ENCODE data around the gene CCL24.

Gene CCL24

DNA sequence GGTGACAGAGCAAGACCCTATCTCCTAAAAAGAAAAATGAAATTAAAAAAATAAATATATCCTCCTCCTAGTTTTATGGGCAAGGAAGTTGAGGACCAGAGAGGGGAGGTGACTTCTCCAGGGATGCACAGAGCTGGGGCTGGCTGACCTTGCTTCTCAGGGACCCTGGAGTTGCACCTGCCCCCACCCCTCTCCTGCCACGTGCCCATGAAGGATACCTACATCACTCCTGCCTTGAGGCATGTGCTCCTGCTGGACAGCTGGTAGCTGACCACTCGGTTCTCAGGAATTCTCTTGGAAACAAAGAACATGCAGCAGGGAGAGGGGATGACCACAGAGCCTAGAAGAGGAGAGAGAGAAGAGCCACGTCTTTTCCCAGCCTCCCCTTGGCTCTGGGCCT is 522 bp downstream of the CCL24 start:
- TF ChIP-seq TCF12 (IDR thresholded peaks at IDR 0.05; ENCODE audit: low read depth) (no peak), EP300 (IDR thresholded peaks at IDR 0.05; ENCODE audit: borderline replicate concordance) (no peak), MAX (IDR thresholded peaks at IDR 0.05) (no peak), TAF1 (IDR thresholded peaks at IDR 0.05; ENCODE audit: low read depth) (no peak), FOXM1 (IDR thresholded peaks at IDR 0.05; ENCODE audit: borderline replicate concordance, low read depth) (no peak), TEAD4 (IDR thresholded peaks at IDR 0.05) (no peak), REST (IDR thresholded peaks at IDR 0.05; ENCODE audit: low read depth) (no peak), EGR1 (IDR thresholded peaks at IDR 0.05) (no peak), YY1 (IDR thresholded peaks at IDR 0.05; ENCODE audit: low read depth) (no peak)

GRCh38 chr7:75811894-75812678 is 1.5 kb downstream of the CCL24 start:
- no peak for TF ChIP-seq FOXM1 (IDR thresholded peaks at IDR 0.05; ENCODE audit: borderline replicate concordance, low read depth)
- TF ChIP-seq TAF1 (IDR thresholded peaks at IDR 0.05; ENCODE audit: low read depth) = no peak

DNA sequence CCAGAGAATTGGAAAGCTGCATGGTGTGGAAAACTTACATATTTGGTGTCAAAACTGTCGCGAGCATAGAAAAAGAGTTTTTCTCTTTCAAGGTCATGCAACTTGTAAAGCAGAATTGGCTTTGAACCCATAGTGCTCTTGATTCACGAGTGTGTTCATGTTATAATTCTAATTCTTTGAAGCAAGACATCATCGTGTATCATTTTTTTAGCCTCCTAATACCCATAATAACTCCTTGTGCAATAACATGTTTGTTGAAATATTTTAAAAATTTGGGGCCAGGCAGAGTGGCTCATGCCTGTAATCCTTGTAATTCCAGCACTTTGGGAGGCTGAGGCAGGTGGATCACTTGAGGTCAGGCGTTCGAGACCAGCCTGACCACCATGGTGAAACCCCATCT is 4.2 kb downstream of the CCL24 start:
- no peak for TF ChIP-seq ZBTB7A (IDR thresholded peaks at IDR 0.05; ENCODE audit: low read depth)

DNA sequence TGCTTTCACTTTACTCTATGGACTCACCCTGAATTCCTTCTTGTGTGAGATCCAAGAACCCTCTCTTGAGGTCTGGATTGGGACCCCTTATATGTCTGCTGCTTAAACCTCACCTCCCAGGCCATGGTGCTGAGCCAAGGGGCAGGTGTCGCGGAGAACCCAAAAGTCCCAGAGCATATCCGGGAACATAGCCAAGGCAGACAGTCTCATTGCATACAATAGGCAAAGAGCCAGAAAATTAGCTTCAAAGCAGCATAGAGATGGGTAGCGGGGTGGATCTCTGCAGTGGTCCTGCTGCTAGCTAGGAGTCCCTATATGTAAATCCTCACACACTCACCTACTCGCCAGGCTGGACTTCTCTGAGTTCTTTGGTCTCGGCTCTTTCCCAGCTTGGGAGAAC is 5.5 kb downstream of the CCL24 start:
- TF ChIP-seq NFIC (IDR thresholded peaks at IDR 0.05) (peak; percentile 19; the same call in 1 of the 2 replicates), RAD21 (IDR thresholded peaks at IDR 0.05; ENCODE audit: low read depth) (no peak), CEBPB (IDR thresholded peaks at IDR 0.05) (no peak), YY1 (IDR thresholded peaks at IDR 0.05; ENCODE audit: low read depth) (no peak), FOXM1 (IDR thresholded peaks at IDR 0.05; ENCODE audit: borderline replicate concordance, low read depth) (no peak), ZBTB7A (IDR thresholded peaks at IDR 0.05; ENCODE audit: low read depth) (no peak)
- TF ChIP-seq, protein P1, sequence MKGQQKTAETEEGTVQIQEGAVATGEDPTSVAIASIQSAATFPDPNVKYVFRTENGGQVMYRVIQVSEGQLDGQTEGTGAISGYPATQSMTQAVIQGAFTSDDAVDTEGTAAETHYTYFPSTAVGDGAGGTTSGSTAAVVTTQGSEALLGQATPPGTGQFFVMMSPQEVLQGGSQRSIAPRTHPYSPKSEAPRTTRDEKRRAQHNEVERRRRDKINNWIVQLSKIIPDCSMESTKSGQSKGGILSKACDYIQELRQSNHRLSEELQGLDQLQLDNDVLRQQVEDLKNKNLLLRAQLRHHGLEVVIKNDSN (IDR thresholded peaks at IDR 0.05) = no peak

GRCh38 chr7:75807452-75807851 is 6.2 kb downstream of the CCL24 start:
- no peak for TF ChIP-seq TCF12 (IDR thresholded peaks at IDR 0.05; ENCODE audit: low read depth)
- TF ChIP-seq TEAD4 (IDR thresholded peaks at IDR 0.05) = no peak
- TF ChIP-seq CREB1 (IDR thresholded peaks at IDR 0.05; ENCODE audit: low read depth) = no peak
- TF ChIP-seq EP300 (IDR thresholded peaks at IDR 0.05; ENCODE audit: borderline replicate concordance) = no peak
- no peak for TF ChIP-seq RAD21 (IDR thresholded peaks at IDR 0.05; ENCODE audit: low read depth)
- no peak for TF ChIP-seq CEBPB (IDR thresholded peaks at IDR 0.05)
- TF ChIP-seq MAX (IDR thresholded peaks at IDR 0.05) = no peak
- no peak for TF ChIP-seq TAF1 (IDR thresholded peaks at IDR 0.05; ENCODE audit: low read depth)
- TF ChIP-seq ZBTB7A (IDR thresholded peaks at IDR 0.05; ENCODE audit: low read depth) = no peak
- TF ChIP-seq FOXM1 (IDR thresholded peaks at IDR 0.05; ENCODE audit: borderline replicate concordance, low read depth) = no peak
- no peak for TF ChIP-seq EGR1 (IDR thresholded peaks at IDR 0.05)

GRCh38 chr7:75806560-75807307 is 6.9 kb downstream of the CCL24 start:
- TF ChIP-seq NFIC (IDR thresholded peaks at IDR 0.05) (no peak), TEAD4 (IDR thresholded peaks at IDR 0.05) (peak; percentile 60)
- TF ChIP-seq, protein P1 (IDR thresholded peaks at IDR 0.05) = 0 out of 2 replicates have a peak, but pooled peaks have one; percentile 34

DNA sequence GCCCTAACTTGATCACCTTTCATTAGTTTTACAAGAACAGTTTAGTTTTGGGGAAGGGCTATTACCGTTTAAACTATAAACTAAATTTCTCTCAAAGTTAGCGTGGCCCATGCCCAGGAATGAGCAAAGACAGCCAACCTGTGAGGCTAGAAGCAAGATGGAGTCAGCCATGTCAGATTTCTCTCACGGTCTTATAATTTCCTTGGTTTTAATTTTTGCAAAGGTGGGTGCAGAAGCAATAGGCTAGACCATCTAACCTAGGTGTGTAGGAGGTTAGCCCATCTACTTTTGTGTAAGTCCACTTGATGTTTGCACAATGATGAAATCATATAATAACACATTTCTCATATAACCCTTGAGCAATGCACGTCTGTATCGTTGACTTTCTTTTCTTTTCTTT is 8.9 kb downstream of the CCL24 start:
- no peak for TF ChIP-seq FOXM1 (IDR thresholded peaks at IDR 0.05; ENCODE audit: borderline replicate concordance, low read depth)
- TF ChIP-seq CREB1 (IDR thresholded peaks at IDR 0.05; ENCODE audit: low read depth) = no peak
- TF ChIP-seq EGR1 (IDR thresholded peaks at IDR 0.05) = no peak
- TF ChIP-seq REST (IDR thresholded peaks at IDR 0.05; ENCODE audit: low read depth) = no peak
- no peak for TF ChIP-seq EP300 (IDR thresholded peaks at IDR 0.05; ENCODE audit: borderline replicate concordance)
- TF ChIP-seq NFIC (IDR thresholded peaks at IDR 0.05) = no peak
- no peak for TF ChIP-seq RAD21 (IDR thresholded peaks at IDR 0.05; ENCODE audit: low read depth)

All from Ishikawa (cell line).